Cardiac fibroblast (primary cell): Measurements from ENCODE around the gene TMEM119.
A peak's percentile ranks its signal among the peaks of the same experiment; 100 is the strongest.

Source experiments
- DNase-seq, 2 donors: peaks; one replicate each; pipeline versions ENCODE4 v3.0.0 to v3.0.0-alpha.2; 2010; ENCODE audit warnings: low read depth in 2 of 2
- H3K4me3 ChIP-seq, 2 donors: replicated peaks in 1 of 2; 1 replicate in 1 of 2; 2 replicates in 1 of 2; pipeline ENCODE4 v1.5.1; 2011; ENCODE audit warnings: low read depth in 2 of 2, low read length in 2 of 2, mild to moderate bottlenecking in 2 of 2, moderate library complexity in 1 of 2
- TF ChIP-seq, protein P1 (sequence below): IDR thresholded peaks from one replicate; pipeline ENCODE4 v1.5.1; 2011; ENCODE audit warnings: low read depth, mild to moderate bottlenecking, low read length, inconsistent platforms

Gene TMEM119

DNA sequence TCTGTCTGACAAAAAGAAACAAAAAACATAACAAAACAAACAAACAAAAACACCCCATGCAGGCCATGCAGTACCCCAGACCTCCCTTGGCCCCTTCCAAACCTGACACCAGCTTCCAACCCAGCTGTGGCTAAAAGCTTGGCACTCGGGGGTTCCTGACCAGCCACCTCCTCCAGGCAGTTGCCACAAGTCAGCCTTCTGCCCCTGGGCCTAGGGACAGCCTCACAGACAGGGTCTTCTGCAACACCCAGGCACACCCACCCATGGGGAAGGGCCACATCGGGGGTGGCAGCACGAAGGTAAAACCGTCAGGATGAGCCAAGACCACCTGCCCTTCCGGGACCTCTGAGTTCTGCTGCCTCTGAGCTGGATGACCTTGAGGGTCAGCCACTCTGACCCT, 10.7 kb upstream of the TMEM119 start:
- TF ChIP-seq, protein P1, sequence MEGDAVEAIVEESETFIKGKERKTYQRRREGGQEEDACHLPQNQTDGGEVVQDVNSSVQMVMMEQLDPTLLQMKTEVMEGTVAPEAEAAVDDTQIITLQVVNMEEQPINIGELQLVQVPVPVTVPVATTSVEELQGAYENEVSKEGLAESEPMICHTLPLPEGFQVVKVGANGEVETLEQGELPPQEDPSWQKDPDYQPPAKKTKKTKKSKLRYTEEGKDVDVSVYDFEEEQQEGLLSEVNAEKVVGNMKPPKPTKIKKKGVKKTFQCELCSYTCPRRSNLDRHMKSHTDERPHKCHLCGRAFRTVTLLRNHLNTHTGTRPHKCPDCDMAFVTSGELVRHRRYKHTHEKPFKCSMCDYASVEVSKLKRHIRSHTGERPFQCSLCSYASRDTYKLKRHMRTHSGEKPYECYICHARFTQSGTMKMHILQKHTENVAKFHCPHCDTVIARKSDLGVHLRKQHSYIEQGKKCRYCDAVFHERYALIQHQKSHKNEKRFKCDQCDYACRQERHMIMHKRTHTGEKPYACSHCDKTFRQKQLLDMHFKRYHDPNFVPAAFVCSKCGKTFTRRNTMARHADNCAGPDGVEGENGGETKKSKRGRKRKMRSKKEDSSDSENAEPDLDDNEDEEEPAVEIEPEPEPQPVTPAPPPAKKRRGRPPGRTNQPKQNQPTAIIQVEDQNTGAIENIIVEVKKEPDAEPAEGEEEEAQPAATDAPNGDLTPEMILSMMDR = no peak
- no peak for DNase-seq
- no peak overlapping the region for H3K4me3 ChIP-seq

DNA sequence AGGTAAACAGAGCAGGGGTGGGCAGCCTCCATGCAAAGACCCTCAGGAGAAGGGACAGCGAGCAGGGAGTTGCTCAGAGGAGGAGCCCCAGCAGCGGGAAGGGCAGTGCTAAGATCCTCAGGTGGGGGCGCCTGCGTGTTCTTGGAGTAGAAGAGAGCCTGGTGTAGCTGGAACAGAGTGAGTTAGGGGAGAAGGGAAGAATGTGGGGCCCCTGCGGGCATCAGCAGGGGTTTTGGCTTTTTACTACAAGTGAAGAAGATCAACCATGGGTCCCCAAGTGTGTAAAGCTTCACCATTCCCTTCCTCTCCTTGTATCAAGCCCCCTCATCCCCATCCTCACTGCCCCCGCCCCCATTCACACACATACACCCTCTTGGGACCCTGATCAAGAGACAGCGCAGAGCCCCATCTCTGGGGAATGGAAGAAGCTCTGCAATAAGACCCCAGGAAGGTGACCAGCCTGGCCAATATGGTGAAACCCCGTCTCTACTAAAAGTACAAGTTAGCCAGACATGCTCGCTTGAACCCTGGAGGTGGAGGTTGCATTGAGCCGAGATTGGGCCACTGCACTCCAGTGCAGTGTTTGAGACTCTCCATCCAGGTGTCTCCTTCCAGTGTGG, 10.2 kb upstream of the TMEM119 start:
- no peak for DNase-seq
- TF ChIP-seq, protein P1 = no peak
- H3K4me3 ChIP-seq = no peak overlapping the region

DNA sequence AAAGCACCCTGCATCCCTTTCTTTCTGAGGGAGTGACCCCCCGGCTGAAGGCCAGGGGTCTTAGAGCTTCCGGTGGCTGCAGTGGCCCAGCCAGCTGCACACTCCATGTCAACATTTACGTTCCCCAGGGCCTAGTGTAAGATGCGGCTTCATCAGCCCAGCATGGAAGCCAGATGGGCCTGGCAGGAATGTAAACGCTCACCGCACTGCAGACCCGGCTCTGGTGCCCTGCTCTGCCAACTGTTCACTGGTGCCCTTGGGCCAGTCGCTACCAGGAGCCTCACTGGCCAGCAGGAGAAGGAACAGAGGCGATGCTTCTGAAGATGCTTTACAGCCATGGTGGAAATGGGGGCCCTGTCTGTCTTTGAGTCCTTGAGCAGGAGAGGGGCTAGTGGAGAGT, 8.6 kb upstream of the TMEM119 start:
- no peak for DNase-seq
- TF ChIP-seq, protein P1 = no peak
- H3K4me3 ChIP-seq = no peak overlapping the region

DNA sequence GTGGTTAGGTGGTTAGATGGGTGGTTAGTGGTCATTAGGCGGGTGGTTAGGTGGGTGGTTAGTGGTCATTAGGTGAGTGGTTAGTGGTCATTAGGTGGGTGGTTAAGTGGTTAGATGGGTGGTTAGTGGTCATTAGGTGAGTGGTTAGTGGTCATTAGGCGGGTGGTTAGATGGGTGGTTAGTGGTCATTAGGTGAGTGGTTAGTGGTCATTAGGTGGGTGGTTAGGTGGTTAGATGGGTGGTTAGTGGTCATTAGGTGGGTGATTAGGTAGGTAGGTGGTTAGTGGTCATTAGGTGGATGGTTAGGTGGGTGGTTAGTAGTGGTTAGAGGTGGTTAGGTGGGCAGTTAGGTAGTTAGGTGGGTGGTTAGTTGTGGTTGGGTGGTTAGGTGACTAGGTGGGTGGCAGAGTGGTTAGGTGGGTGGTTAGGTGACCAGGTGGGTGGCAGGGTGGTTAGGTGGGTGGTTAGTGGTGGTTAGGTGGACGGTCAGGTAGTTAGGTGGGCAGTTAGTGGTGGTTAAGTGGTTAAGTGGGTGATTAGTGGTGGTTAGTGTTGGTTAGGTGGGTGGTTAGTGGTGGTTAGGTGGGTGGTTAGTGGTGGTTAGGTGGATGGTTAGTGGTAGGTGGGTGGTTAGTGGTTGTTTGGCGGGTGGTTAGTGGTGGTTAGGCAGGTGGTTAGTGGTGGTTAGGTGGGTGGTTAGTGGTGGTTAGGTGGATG, 8.0 kb upstream of the TMEM119 start:
- no peak overlapping the region for H3K4me3 ChIP-seq
- no peak for DNase-seq
- TF ChIP-seq, protein P1 = no peak

DNA sequence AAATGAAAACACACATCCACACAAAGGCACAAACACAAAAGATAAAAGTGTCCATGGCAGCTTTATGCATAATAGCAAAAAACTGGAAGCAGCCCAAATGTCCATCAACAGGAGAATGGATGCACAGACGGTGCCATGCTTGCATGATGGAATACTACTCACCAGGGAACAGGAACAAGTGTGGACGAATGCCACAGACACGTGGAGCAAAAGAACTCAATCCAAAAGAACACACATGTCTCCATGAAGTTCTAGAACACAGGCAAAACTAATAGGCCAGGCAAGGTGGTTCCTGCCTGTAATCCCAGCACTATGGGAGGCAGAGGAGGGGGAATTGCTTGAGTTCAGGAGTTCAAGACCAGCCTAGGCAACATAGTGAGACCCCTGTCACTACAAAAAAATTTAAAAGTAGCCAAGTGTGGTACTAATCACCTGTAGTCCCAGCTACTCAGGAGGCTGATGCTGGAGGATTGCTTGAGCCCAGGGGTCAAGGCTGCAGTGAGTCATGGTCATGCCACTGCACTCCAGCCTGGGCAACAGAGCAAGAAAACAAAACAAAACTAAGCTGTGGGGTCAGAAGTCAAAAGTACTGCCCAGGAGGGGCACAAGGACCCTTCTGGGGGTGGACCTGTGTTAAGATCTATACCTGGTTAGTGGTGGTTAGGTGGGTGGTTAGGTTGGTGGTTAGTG, 7.3 kb upstream of the TMEM119 start:
- TF ChIP-seq, protein P1 = no peak
- peak; percentile 32 to 47 for DNase-seq
- H3K4me3 ChIP-seq = no peak overlapping the region

DNA sequence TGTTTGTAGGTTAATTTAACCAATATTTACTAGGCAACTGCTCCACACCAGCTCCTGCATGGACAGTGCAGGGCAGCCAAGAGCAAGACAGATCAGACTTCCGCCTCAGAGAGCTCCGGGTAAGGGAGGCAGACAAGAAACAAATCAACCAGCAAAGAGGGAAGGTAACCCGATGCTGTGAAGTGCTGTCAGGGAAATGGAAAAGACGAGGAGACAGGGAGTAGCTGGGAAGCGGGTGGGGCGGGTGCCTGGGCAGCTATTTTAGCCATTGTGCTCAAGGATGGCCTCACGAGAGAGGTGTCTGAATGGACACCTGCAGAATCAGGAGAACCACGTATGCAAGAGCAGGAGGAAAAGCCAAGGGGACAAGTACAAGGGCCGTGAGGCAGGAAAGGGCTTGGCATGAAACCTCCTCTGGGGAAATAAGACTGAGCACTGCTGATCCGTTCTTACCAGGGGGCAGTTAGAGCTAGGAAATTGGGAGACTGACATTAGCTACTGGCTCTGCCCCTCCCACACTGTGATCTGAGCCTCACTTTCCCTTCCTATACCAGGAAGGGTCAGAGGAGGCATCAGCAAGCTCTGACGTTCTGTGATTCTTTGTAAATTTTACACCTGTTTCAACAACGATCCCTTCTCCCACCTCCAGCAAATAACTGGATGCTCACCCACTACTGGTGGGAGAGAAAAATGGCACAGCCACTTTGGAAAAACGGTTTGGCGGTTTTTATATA, 6.5 kb upstream of the TMEM119 start:
- TF ChIP-seq, protein P1 = no peak
- DNase-seq = no peak
- no peak overlapping the region for H3K4me3 ChIP-seq
